Activated effector memory CD4-positive, alpha-beta T cell treated with Interleukin-2 at 50 U/mL for 16 hours (primary cell): Measurements from ENCODE around the gene HAO2.
"Not testable (repeated sequence)": the region's sequence is repeated elsewhere in the genome, so short reads cannot be mapped to it uniquely, and the experiment has no call there.

ENCODE experiments used
- DNase-seq: peaks from one replicate; pipeline ENCODE4 v3.0.0-alpha.2; 2020

The HAO2 gene

GRCh38 chr1:119368554-119368953 lies at the start of gene HAO2:
Gene HAO2 (plus strand): TSS chr1:119368785. CDS start chr1:119381086, 12,301 bp downstream.
- no peak for DNase-seq

- DNase-seq = no peak
Observed at GRCh38 chr1:119320100-119320499, 48.5 kb upstream of the HAO2 start.

GRCh38 chr1:119321666-119322419 lies 46.7 kb upstream of the HAO2 start:
- no peak for DNase-seq

GRCh38 chr1:119323216-119323982 lies 45.2 kb upstream of the HAO2 start:
- no peak for DNase-seq

- no peak for DNase-seq
Observed at GRCh38 chr1:119324198-119324597, 44.4 kb upstream of the HAO2 start.

GRCh38 chr1:119326251-119326650 lies 42.3 kb upstream of the HAO2 start:
- DNase-seq = no peak

GRCh38 chr1:119327094-119327449 lies 41.5 kb upstream of the HAO2 start:
- no peak for DNase-seq

- peak; percentile 3 for DNase-seq
Observed at GRCh38 chr1:119327450-119328155, 41.0 kb upstream of the HAO2 start.

- no peak for DNase-seq
Observed at GRCh38 chr1:119329541-119330461, 38.8 kb upstream of the HAO2 start.

- DNase-seq = no peak
Observed at GRCh38 chr1:119330466-119331189, 38.0 kb upstream of the HAO2 start.

- DNase-seq = no peak
Observed at GRCh38 chr1:119331190-119331515, 37.4 kb upstream of the HAO2 start.

- DNase-seq = no peak
Observed at GRCh38 chr1:119331915-119332314, 36.7 kb upstream of the HAO2 start.

GRCh38 chr1:119332622-119333021 lies 36.0 kb upstream of the HAO2 start:
- no peak for DNase-seq

- DNase-seq = no peak
Observed at GRCh38 chr1:119333163-119333896, 35.3 kb upstream of the HAO2 start.

- DNase-seq = not testable (repeated sequence)
Observed at GRCh38 chr1:119333897-119334250, 34.7 kb upstream of the HAO2 start.

GRCh38 chr1:119336848-119337247 lies 31.7 kb upstream of the HAO2 start:
- DNase-seq = no peak

GRCh38 chr1:119338004-119338403 lies 30.6 kb upstream of the HAO2 start:
- no peak for DNase-seq

- no peak for DNase-seq
Observed at GRCh38 chr1:119338757-119339156, 29.8 kb upstream of the HAO2 start.

GRCh38 chr1:119340861-119341261 lies 27.7 kb upstream of the HAO2 start:
- no peak for DNase-seq

- no peak for DNase-seq
Observed at GRCh38 chr1:119341372-119341947, 27.1 kb upstream of the HAO2 start.

GRCh38 chr1:119345398-119345797 lies 23.2 kb upstream of the HAO2 start:
- no peak for DNase-seq
